WI38 (cell line): Measurements from ENCODE around the gene ZDHHC17.
"Not testable (repeated sequence)": the region's sequence is repeated elsewhere in the genome, so short reads cannot be mapped to it uniquely, and the experiment has no call there.

Experiments
- H3K4me3 ChIP-seq: 2 replicates; pipeline ENCODE4 v1.5.1; 2011; ENCODE audit warnings: low read depth, mild to moderate bottlenecking, control low read depth, low read length
- TF ChIP-seq, protein P1 (sequence below): IDR thresholded peaks from 2 replicates; pipeline ENCODE4 v1.5.1; 2012; ENCODE audit warnings: low read depth, mild to moderate bottlenecking, control low read depth, low read length

The ZDHHC17 gene

DNA sequence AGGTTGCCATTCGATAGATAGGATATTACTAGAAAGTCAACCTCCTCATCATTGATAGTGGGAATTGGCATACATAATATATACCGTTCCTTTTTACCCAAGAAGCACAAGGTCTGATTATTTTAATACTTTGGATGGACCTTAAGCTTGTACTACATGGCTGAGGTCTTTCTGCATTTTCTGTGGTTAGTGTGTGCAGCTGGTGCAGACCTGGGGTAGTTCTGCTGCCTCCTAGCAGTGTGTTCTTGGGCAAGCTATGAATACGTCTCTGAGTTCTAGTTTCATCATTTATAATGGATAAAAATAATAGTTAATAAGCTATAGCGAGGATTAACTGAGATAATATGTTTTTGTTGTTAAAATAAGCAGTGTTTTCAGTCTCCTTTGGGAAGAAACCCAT lies 2.2 kb downstream of the ZDHHC17 start:
- TF ChIP-seq, protein P1, sequence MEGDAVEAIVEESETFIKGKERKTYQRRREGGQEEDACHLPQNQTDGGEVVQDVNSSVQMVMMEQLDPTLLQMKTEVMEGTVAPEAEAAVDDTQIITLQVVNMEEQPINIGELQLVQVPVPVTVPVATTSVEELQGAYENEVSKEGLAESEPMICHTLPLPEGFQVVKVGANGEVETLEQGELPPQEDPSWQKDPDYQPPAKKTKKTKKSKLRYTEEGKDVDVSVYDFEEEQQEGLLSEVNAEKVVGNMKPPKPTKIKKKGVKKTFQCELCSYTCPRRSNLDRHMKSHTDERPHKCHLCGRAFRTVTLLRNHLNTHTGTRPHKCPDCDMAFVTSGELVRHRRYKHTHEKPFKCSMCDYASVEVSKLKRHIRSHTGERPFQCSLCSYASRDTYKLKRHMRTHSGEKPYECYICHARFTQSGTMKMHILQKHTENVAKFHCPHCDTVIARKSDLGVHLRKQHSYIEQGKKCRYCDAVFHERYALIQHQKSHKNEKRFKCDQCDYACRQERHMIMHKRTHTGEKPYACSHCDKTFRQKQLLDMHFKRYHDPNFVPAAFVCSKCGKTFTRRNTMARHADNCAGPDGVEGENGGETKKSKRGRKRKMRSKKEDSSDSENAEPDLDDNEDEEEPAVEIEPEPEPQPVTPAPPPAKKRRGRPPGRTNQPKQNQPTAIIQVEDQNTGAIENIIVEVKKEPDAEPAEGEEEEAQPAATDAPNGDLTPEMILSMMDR: no peak
- no peak overlapping the region for H3K4me3 ChIP-seq

DNA sequence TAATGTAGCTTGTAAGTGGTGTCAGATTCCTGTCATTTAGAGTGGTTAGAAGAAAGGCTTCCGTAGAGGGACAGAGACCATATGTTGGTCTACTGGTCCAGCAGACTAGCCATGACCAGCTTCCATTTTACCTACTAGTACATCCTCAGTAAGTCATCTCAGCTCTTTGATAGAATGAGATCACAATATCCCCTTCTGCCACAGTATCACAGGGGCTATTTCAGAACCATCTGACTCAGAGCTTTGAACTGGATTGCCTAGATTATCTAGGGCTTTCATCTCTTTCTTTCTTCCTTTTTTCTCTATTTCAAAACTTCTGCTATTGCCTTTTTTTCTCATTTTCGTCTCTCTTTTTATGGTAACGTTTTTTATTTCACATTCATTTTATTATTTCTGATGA lies 4.7 kb downstream of the ZDHHC17 start:
- no peak overlapping the region for H3K4me3 ChIP-seq
- TF ChIP-seq, protein P1: no peak

DNA sequence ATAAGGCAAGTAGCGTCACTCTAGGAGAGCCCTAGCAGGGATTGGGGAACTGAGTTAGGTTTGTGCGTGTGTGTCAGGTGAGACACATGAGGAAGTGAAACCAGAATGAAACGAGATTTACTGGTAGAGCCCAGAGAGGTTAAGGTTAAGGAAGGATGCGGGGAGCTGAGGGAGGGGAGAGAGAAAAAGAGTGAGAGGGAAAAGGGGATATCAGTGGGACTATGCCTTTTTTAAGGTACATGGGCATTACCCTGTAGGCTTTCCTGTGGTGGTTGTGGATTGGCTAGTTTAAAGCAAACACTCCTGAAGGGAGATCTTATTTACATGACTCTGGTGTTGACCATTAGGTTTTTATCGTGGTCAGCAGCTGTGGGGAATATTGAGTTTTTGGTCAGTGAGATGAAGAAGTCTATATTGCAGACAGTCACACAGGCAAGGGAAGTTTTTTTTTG lies 13.9 kb downstream of the ZDHHC17 start:
- no peak overlapping the region for H3K4me3 ChIP-seq
- TF ChIP-seq, protein P1: no peak

DNA sequence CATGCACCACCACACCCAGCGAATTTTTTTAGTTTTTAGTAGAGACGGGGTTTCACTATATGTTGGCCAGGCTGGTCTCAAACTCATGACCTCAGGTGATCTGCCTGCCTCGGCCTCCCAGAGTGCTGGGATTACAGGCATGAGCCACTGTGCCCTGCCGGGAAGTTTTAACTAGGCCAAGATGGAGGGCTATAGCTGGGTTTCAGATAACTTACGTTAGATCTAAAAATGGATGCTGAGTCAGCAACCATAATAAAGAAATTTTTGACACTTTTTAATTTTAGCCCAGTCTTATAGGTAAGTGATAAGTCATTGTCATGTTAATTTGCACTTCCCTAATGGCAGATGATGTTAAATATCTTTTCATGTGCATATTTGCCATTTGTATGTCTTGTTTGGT lies 14.4 kb downstream of the ZDHHC17 start:
- H3K4me3 ChIP-seq: no peak overlapping the region
- TF ChIP-seq, protein P1: no peak

GRCh38 chr12:76779310-76779709 lies 15.4 kb downstream of the ZDHHC17 start:
- H3K4me3 ChIP-seq: not testable (repeated sequence)

DNA sequence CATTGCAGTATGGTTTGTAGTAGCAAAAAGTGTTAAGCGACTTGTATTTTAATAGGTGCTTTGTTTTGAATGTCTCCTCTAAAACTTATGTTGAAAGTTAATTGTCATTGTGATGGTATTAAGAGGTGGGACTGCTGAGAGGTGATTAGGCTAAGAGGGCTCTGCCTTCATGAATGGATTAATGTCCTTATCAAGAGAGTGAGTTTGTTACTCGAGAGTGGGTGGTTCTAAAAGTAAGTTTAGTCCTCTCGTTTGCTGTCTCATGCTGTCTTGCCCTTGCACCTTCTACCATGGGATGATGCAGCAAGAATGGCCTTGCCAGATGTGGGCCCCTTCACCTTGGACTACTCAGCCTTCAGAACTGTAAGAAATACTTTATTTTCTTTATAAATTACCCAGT lies 17.4 kb downstream of the ZDHHC17 start:
- H3K4me3 ChIP-seq: no peak overlapping the region
- TF ChIP-seq, protein P1: no peak

DNA sequence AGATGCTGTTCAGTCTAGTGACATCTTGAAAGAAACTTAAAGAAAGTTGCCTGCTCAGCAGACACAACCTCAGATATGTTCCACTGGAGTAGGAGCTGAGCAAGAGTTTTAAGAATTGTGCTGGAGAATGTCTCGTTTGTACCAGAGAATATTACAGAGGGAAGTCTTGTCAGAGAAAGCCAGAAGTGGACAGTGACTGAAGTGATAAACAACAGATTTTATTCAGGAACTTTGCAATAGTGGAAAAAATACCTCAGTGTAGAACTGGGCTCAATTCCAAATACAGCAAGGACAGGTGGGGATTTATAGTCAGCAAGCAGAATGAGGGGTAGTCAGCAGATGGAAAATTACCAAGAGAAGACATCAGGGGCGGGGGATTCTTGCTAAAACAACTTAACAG lies 18.6 kb downstream of the ZDHHC17 start:
- TF ChIP-seq, protein P1: no peak
- no peak overlapping the region for H3K4me3 ChIP-seq

DNA sequence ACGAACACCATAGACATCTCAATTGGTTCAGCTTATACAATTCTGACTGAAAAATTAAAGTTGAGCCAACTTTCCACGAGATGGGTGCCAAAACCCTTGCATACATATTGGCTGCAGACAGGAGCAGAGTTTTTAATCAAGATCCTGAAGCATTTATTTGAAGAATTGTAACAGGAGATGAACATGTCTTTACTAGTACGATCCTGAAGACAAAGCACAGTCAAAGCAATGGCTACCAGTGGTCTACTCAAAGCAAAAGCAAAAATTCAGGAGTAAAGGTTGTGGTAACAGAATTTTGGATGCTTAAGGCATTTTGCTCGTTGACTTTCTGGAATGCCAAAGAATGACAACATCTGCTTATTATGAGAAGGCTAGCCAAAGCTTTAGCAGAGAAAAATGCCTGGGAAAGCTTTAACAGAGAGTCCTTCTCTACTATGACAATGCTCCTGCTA lies 20.7 kb downstream of the ZDHHC17 start:
- TF ChIP-seq, protein P1: no peak
- H3K4me3 ChIP-seq: no peak overlapping the region
